NCI-H1436 (cell line): ENCODE measurements around the gene MFNG.
"Not testable (repeated sequence)": the region's sequence is repeated elsewhere in the genome, so short reads cannot be mapped to it uniquely, and the experiment has no call there.

ENCODE experiments used
- DNase-seq: peaks from one replicate; lab custom pipeline; 2025; lab: John Stamatoyannopoulos, UW

MFNG gene, protein sequence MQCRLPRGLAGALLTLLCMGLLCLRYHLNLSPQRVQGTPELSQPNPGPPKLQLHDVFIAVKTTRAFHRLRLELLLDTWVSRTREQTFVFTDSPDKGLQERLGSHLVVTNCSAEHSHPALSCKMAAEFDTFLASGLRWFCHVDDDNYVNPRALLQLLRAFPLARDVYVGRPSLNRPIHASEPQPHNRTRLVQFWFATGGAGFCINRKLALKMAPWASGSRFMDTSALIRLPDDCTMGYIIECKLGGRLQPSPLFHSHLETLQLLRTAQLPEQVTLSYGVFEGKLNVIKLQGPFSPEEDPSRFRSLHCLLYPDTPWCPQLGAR

DNA sequence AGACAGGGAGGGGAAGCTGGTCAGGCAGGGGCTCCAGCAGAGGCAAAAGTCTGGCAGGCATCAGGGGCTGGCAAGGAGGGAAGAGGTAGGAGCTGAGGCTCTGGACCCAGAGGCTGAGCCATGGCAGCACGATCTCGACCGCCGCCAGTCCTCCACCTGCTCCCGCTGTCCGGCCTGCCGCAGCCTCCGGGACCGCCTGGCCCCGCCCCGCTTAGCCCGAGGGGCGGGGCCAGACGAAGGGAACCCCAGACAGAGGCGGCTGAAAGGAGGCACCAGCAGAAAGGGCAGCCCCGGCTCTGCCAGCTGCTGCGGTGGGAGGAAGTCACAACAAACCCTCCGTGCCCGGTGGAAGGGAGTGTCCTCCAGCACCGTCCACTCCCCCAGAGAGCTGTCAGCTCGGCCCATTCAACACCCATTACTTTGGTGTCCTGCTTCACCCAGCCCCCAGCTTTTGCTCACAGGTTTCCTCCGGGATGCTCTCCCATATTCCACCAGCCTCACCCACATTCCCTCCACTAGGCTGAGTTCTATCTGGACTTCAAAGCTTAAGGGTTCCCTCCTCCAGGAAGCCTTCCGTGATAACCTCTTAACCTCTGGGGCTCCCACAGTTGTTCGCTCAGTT lies at the start of gene MFNG:
Gene MFNG (minus strand): TSS at position 161 of the 622 bp plus-strand sequence. CDS start 207 bp downstream, outside the sequence.
- DNase-seq: peak; percentile 51

DNA sequence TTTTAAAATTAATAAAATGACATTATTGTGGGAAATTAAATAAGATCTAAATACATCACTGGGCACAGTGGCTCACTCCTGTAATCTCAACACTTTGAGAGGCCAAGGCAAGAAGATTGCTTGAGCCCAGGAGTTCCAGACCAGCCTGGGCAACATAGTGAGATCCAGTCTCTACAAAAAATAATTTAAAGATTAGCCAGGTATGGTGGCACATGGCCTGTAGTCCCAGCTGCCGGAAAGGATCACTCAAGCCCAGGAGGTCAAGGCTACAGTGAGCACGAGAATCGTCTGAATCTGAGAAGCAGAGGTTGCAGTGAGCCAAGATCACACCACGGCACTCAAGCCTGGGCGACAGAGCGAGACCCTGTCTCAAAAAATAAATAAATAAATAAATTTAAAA lies 49.0 kb upstream of the MFNG start:
- no peak for DNase-seq

DNA sequence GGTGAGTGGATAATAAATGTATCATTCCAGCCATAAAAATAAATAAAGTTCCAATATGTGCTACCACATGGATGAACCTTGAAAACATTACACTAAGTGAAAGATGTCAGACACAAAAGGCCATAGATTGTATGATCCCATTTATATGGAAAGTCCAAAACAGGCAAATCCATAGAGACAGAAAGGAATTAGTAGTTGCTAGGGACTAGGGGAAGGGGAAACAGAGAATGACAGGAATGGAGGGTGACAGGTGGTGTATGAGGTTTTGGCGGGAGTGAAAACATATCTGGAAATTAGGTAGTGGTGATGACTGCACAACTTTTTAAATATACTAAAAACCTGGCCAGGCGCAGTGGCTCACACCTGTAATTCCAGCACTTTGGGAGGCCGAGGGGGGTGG lies 48.3 kb upstream of the MFNG start:
- no peak for DNase-seq

DNA sequence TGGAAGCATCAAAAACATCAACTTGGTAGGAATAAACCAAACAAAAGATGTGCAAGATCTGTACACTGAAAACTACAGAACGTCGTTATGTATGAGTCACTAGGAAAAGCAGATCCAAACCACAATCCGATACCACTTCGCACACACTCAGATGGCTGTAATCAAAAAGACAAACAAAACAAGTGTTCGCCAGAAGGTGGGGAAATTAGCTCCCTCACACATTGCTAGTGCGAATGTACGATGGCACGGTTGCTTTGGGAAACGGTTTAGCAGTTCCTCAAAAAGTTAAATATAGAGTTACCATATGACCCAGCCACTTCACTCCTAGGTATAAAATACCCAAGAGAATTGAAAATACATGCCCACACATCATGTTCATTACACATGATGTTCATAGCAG lies 47.8 kb upstream of the MFNG start:
- no peak for DNase-seq

DNA sequence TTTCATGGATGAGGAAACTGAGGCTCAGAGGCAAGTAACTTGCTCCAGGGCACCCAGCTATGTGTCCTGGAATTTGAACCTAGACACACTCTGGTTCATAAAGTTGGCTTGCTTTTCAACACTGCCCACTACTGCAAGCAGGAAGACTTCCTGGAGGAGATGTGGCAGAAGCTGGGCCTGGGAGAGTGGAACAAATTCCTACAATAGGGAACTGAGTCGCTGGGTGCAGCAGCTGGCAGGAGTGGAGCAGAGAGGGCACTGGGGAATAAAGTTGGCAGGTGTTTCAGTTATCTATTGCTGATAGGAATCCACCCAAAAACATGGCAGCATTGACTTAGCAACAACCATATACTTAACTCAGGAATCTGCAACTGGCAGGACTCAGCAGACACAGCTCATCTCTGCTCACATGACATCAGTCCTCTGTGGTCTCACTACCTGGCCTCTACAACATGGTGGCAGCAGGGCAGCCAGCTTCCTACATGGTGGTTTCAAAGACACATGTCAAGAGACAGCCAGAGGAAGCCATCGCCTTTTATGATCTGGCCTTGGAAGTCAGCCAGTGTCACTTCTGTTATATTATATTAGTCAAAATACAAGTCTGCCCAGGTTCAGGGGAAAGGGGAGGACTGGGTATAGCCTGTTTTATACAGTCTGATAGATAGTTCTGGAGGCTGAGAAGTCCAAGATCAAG lies 43.6 kb upstream of the MFNG start:
- no peak for DNase-seq

DNA sequence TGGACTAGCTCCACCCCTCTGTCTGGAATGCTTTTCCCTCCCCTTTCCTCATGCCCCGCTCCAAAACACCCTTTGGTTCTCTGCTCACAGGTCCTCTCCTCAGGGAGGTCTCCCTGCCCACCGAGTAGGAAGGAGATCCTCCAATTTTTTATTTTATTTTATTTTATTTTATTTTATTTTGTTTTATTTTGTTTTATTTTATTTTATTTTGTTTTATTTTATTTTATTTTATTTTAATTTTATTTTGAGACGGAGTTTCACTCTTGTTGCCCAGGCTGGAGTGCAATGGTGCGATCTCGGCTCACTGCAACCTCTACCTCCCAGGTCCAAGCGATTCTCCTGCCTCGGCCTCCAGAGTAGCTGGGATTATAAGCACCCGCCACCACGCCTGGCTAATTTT lies 41.8 kb upstream of the MFNG start:
- not testable (repeated sequence) for DNase-seq

DNA sequence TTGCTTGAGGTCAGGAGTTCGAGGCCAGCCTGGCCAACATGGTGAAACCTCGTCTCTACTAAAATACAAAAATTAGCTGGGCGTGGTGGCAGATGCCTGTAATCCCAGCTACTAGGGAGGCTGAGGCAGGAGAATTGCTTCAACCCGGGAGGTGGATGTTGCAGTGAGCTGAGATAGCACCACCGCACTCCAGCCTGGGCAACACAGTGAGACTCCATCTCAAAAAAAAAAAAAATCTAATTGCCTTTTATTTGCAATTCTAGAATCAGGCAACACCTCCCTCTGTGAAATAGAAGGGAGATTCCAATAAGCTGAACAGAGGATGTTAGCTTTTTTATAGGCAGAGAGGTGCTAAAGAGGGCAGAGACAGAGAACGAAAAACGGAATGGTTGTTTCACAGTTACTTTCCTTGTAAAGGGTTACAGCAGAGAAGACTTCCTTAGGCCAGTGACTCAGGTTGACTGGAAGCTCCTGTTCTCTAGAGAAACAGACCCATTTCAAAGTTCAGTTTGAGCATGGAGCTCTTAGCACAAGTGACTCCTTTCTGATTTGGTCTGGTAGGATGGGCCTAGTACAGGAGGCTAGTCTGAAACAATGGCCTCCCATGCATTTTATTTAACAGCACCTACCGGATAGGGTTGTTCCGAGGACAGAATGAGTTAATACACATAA lies 41.0 kb upstream of the MFNG start:
- not testable (repeated sequence) for DNase-seq

DNA sequence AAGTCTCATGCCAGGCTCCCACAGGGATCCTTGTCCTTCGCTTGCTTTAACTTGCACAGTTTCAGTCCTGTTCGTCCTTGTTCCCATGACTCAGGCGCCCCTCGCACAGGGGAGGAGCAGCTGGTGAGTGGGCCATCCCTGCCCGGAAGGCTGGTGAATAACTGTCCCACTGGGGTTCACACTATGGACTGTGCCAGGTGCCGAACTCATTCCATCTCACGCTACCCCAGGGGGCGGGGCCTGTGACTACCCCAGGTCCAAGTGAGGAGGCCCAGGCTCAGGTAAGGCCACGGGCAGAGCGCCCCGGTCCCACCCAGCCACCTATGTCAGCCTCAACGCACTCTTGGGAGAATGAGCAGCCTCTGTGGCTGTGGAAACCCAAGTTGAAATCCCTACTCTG lies 40.2 kb upstream of the MFNG start:
- no peak for DNase-seq

DNA sequence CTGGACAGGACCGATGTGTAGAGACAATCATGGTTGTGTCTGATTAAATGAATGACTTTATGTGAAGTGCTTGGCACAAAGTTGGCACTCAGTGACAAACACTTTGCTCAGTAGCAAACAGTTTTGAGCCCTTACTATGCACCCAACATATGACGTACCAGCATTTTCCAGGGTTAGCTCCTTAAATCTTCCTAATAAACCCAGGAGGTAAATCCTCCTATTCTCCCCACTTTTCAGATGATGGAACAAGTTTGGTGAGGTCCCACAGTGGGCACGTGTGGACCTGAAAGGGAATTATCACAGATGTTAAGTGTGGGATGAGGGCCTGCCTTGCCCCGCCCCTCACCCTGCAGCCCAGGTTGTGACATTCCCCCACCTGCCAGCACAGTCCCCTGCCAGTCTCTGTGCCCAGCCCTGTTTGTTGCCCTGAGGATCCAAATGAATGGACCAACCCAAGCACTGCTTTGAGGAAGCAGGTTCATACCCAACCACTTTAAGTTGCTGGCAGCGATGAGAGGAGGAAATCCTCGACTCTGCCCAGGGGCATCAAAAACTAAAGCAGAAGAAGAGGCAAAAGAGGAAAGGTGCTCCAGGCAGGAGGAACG lies 39.7 kb upstream of the MFNG start:
- DNase-seq: no peak

DNA sequence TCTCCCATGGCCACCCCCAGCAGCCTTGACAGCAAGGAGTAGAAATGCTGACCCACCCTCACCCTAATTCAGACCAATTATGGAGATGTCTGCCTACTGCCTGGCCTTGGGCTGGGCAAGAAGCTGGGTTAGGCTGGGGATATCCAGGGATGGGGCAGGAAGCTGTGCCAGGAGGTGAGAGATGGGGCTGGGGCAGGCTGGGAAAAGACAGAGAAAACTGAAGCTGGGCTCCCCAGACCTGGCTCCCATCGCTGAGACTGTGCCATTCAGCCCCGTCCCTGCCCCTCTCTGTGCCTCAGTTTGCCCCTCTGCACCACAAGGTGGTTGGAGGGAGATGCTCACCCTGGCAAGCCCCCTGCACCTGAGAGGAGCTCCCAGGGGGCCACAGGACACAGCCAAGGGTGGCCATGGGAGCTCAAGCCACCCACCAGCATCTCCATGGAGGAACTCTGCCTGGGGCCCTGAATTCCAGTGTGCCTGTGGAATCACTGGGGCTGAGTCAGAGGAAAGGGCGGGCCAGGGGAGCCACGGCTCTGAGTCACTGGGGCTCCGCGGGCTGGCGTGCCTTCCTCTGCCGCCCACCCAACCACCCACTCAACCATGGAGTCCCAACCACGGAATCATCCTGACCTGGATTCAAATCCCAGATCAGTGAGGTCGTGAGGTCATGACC lies 39.0 kb upstream of the MFNG start:
- DNase-seq: no peak

DNA sequence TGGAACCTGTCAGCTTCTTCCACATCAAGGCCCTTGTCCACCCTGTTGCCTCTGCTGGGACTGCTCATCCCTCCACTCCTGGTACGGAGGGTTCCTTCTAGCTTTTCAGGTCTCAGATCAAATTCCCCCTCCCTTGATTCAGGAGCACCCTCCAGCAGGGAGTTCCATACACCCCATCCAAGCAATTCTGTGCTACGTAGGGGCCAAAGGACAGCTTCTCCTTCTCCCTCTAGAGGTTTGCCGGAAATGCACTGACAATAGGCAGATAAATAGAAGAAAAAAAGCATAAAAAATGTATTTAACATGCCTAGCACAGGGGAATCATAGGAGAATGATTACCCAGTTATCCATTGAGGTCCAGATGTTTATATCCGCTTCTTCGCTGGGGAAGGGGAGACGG lies 36.3 kb upstream of the MFNG start:
- no peak for DNase-seq

DNA sequence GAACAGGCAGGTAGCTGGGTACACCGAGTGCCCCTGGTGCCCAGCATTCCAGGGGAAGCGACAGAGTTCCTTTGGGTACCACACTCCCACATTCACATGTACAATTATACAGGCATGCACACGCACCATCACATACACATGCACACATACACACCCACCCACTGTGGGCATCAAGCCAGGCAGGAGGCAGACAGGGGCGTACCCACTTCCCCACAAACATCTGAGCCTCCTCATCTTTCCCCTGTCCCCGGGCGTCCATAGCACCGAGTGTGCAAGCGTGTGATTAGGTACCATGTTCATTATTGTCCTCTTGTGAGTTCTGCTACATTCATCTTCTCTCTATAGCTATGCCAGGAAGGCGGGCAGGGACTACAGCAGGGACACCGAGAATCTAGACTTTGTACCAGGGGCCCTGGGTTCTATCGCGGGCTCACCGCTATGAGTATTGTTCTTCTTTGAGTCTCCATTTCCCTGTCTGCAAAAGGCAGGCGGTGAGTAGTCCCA lies 35.1 kb upstream of the MFNG start:
- no peak for DNase-seq

DNA sequence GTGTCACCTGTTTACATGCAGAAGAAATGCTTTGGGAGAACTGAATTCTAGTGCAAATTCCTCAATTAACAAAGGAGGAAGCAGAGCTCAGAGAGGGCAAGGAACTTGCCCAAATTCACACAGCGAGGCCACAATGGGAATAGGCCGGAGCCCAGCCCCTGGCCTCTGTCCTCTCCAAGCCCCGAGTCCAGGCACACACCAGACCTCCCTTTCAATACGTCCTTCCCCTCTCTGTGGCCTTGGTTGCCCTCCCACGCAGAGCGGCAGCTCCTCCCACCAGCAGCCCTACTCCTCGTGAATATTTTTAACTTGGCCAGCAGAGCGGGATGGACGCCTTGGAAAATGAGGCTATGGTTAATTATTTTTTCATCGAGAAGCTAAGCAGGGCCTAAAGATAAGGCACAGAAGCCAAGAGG lies 34.6 kb upstream of the MFNG start:
- DNase-seq: no peak

DNA sequence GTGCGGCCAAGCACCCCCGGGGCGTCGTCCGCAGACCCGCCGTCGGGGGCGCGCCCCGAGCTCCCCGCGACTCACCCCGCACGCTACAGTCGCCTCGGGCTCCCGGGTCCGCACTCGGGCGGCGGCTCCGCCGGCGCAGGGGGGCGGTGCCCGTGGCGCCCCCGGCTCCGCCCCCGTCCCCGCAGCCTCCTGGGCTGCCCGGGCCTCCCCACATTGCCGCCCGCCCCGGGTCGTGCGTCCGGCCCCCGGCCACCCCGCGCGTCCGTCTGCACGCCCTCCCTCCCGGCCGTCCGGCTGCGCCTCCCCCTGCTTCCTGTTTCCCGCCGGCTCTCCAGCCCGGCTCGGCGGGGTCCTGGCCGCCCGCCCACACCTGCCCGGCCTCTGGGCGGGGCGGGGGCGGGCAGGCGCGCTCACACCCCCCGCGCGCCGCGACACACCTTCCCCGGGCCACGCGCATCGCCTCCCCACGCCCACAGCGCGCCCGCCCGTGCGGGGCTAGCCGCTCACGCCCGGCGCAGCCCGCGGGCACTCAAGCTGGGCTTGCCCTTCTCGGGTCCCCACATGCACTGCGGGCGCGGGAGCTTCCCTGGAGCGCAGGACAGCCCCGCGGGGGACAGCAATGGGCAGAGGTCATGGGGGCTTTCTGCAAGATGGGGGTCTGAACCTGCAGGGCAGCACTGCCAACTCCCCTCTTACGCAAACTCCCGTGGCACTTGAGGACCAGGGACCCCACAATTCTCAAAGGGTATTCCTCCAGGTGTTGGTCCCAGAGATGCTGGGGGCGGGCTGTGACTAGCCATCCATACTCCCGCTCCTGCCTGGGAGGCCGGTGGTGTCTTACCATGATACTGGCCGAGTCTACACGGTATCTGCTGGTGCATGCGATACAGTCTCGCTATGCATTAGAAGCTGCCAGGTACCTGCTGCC lies 33.3 kb upstream of the MFNG start, which contains the start of gene CARD10:
Gene CARD10 (minus strand): TSS at position 148 of the 928 bp plus-strand sequence. CDS start 215 bp downstream, outside the sequence.
- DNase-seq: no peak

DNA sequence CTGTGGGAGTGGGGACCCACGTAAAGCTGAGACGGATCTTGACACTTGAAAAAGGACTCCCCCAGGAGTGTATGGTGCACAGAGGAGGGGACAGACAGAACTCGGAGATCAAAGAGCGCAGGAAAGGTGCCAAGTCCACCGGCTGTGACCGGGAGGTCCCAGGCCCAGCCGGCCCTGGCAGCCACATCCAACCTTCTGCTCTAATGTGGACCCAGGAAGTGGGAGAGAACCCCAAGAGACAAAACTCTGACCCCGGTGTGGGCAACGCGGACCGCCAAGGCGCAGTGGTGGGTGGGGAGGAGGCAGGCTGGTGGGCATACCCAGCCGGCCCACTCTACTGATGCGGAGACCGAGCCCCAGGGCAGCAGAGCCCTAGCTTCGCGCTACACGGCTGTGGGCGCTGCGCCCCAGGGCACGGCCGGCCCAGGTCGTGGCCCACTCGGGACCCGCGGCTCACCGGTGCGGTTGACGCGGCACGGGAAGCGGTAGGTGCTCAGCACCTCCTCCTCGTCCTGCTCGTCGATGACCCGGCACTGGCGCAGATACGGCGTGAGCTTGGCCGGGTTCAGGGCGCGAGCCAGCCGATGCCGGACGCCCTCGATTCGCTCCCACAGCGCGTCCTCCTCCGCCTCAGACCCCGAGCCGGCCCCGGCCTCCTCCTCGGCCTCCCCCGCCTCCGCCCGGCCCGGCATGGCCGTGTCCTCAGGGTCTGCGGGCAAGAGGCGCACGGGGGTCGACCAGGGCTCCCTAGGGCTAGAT lies 32.5 kb upstream of the MFNG start:
- no peak for DNase-seq

DNA sequence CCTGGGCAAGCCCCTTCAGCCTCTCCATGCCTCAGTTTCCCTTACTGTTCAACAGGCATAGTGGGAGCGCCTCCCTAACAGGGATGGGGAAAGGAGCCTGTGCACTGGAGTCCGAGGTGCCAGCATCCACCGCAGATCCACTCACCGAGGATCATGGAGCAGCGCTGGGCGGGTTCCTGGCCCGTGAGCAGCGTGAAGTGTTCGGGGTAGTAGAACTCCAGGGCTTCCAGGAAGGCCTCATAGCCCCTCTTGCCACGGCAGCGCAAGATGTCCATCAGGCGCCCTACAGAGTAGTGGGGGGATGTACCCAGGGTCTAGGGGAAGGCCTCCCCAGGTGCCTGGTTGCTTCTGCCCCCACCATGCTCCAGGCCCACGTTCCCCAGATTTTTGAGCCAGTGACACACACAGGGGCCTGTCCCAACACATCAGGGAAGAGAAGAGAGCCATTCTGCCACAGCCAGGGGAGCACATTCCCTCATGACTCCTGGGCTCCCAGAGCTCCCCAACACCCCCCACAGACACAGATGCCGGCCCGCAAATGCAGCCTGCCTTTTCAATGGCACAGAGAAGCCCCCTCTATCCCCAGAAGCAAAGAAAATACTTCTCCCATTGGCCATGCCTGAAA lies 31.8 kb upstream of the MFNG start:
- no peak for DNase-seq

DNA sequence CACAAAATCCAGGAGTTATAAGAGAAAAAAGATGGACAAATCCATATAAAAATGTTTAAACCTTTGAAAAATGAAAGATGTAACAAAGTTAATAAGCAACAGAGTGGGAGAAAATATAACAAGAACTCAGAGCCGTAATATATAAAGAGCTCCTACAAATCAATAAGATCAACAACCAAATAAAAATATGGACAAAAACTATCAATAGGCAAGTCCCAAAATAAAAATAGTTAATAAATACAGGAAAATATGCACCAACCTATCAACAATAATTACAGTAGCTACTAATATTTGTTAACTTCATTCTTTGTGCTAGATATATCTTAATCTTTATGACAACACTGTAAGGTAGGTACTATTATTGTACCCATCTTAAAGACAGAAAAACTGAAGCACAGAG lies 30.3 kb upstream of the MFNG start:
- no peak for DNase-seq

DNA sequence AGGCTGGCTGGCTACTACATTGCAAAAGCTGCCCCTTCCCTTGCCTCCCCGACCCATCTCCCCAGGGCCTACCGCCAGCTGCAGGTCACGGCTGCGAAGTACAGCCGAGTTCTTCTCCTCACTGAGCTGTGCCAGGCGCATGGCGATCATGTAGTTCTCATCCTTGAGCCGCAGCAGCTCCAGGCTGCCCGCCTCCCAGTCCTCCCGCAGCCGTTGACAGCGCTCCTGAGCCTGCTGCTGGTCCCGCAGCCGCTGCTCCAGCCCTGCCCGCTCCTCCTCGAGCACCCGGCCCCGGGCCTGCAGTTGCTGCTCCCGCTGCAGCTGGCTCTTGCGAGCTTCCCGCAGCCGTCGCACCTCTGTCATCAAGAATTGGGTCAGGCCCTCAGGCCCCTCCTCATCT lies 29.7 kb upstream of the MFNG start:
- no peak for DNase-seq

DNA sequence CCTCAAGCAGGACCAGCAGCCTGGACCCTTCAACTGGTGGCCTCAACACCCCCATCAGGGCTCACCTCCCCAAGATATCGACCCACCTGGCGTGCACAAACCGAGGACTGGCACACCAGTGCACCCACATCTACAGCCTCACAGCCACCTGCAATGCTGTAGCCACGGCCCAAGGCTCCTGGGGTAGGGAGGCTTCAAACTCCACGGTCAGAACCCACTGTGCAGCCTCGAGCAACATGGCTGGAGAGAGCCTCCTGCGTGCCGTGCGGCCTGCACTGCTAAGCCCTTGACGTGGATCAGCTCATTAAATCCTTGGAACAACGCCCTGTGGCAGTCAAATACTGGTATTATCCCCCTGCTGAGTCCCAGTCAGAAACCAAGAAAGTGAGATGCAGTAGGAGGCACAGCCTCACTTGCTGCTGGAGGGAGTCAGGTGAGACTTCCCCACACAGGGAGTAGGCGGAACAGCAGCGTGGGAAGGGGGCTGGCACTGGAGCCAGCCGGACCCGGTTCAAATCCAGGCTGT lies 28.4 kb upstream of the MFNG start:
- DNase-seq: no peak
